HepG2 (cell line): Measurements from ENCODE around the gene STIM1. TPM values are rescaled to one million over a fixed set of nuclear protein-coding genes. Genes with fewer than 3 reads are reported as not detected.

Experiments
- CBX1 ChIP-seq: IDR thresholded peaks from one replicate; pipeline ENCODE4 v1.6.1; 2016; ENCODE audit warnings: antibody characterized with exemption, low read depth
- CCDC6 ChIP-seq: sonication (generic); formaldehyde crosslinking; IDR thresholded peaks from 2 replicates; pipeline ENCODE4 v1.8.1; 2022; ENCODE audit warnings: mild to moderate bottlenecking, missing genetic modification reagents, moderate library complexity
- KLF15 ChIP-seq: sonication (generic); formaldehyde crosslinking; IDR thresholded peaks from 2 replicates; pipeline ENCODE4 v1.8.1; 2023; ENCODE audit warnings: borderline replicate concordance, mild to moderate bottlenecking, inconsistent platforms, missing genetic modification reagents, mixed read lengths
- NFKBIZ ChIP-seq: IDR thresholded peaks from 2 replicates; pipeline ENCODE4 v1.6.1; 2018; ENCODE audit warnings: missing genetic modification reagents, missing compliant biosample characterization
- NR2F1 ChIP-seq, 2 experiments: fragments of 450-650 bp in 1 of 2; formaldehyde crosslinking in 1 of 2; IDR thresholded peaks; 2 replicates each; pipeline versions ENCODE4 v1.5.0 to v1.6.1; 2016 to 2020; ENCODE audit warnings: mild to moderate bottlenecking in 1 of 2, missing compliant biosample characterization in 1 of 2, missing genetic modification reagents in 1 of 2, moderate library complexity in 1 of 2
- ZBTB7A ChIP-seq: sonication (generic); formaldehyde crosslinking; IDR thresholded peaks from 2 replicates; pipeline ENCODE4 v1.8.0; 2022; ENCODE audit warnings: mild to moderate bottlenecking, missing genetic modification reagents
- ZNF24 ChIP-seq: fragments of 450-650 bp; IDR thresholded peaks from 2 replicates; pipeline ENCODE4 v1.6.1; 2017; ENCODE audit warnings: antibody characterized with exemption, mild to moderate bottlenecking
- ZNF382 ChIP-seq: sonication (generic); formaldehyde crosslinking; IDR thresholded peaks from 2 replicates; pipeline ENCODE4 v1.5.0; 2020; ENCODE audit warnings: missing genetic modification reagents, mild to moderate bottlenecking, borderline replicate concordance
- ZNF431 ChIP-seq: sonication (generic); formaldehyde crosslinking; IDR thresholded peaks from 2 replicates; pipeline ENCODE4 v1.9.0; 2022; ENCODE audit warnings: missing genetic modification reagents, low read depth, mild to moderate bottlenecking, borderline replicate concordance
- ZNF530 ChIP-seq: sonication (generic); formaldehyde crosslinking; IDR thresholded peaks from 2 replicates; pipeline ENCODE4 v1.5.0; 2020; ENCODE audit warnings: low read depth, mild to moderate bottlenecking, missing genetic modification reagents
- ZNF549 ChIP-seq: sonication (generic); formaldehyde crosslinking; IDR thresholded peaks from 2 replicates; pipeline ENCODE4 v1.5.0; 2020; ENCODE audit warnings: missing genetic modification reagents
- ZNF556 ChIP-seq: sonication (generic); formaldehyde crosslinking; IDR thresholded peaks from 2 replicates; pipeline ENCODE4 v1.4.0; 2020; ENCODE audit warnings: mild to moderate bottlenecking, missing genetic modification reagents, borderline replicate concordance
- ZNF709 ChIP-seq: sonication (generic); formaldehyde crosslinking; IDR thresholded peaks from 2 replicates; pipeline ENCODE4 v1.5.0; 2020; ENCODE audit warnings: mild to moderate bottlenecking, missing genetic modification reagents
- ZNF790 ChIP-seq: sonication (generic); formaldehyde crosslinking; IDR thresholded peaks from 2 replicates; pipeline ENCODE4 v1.8.0; 2022; ENCODE audit warnings: missing genetic modification reagents, mild to moderate bottlenecking, borderline replicate concordance
- ZSCAN30 ChIP-seq: sonication (generic); formaldehyde crosslinking; IDR thresholded peaks from 2 replicates; pipeline ENCODE4 v1.5.0; 2020; ENCODE audit warnings: mild to moderate bottlenecking, missing genetic modification reagents
- polyA plus RNA-seq, 8 experiments: library from polyadenylated mRNA; depleted of rRNA in 3 of 8; stranded (reverse) in 7 of 8; unstranded in 1 of 8; fragments of >200 nt; fragmentation: Illumina TruSeq in 4 of 8; extraction: Trizol in 4 of 8; gene quantifications; 2 replicates each; pipeline versions ENCODE4 v1.2.1 to v1.2.3, GENCODE V29; 2011 to 2016; ENCODE audit warnings: low read depth in 4 of 8, missing spikeins in 1 of 8, mixed read lengths in 1 of 8; ENCODE audit not compliant: insufficient read depth in 1 of 8
- total RNA-seq, 5 experiments: library from RNA; depleted of rRNA; stranded (reverse); fragments of >200 nt; fragmentation: Illumina TruSeq; extraction: Trizol; gene quantifications; 2 replicates each; pipeline ENCODE4 v1.2.3, GENCODE V29; 2016; ENCODE audit warnings: low read depth in 1 of 5
- TF ChIP-seq, protein P1 (sequence below): sonication (generic); formaldehyde crosslinking; IDR thresholded peaks from 2 replicates; pipeline ENCODE4 v1.4.0; 2020; ENCODE audit warnings: missing genetic modification reagents, borderline replicate concordance
- TF ChIP-seq, protein P2 (sequence below): sonication (generic); formaldehyde crosslinking; IDR thresholded peaks from 2 replicates; pipeline ENCODE4 v1.4.0; 2020; ENCODE audit warnings: missing genetic modification reagents
- TF ChIP-seq, protein P3 (sequence below): sonication (generic); formaldehyde crosslinking; IDR thresholded peaks from 2 replicates; pipeline ENCODE4 v1.4.0; 2020; ENCODE audit warnings: missing genetic modification reagents, borderline replicate concordance
- TF ChIP-seq, protein P4 (sequence below): sonication (generic); formaldehyde crosslinking; IDR thresholded peaks from 2 replicates; pipeline ENCODE4 v1.4.0; 2020; ENCODE audit warnings: missing genetic modification reagents

STIM1 gene
- total and polyA plus RNA-seq, 2 of the 13 experiments (the other 11 are each of a cell fraction or from before 2014, with no cell fraction given), result 19.2 to 28.5 TPM

DNA sequence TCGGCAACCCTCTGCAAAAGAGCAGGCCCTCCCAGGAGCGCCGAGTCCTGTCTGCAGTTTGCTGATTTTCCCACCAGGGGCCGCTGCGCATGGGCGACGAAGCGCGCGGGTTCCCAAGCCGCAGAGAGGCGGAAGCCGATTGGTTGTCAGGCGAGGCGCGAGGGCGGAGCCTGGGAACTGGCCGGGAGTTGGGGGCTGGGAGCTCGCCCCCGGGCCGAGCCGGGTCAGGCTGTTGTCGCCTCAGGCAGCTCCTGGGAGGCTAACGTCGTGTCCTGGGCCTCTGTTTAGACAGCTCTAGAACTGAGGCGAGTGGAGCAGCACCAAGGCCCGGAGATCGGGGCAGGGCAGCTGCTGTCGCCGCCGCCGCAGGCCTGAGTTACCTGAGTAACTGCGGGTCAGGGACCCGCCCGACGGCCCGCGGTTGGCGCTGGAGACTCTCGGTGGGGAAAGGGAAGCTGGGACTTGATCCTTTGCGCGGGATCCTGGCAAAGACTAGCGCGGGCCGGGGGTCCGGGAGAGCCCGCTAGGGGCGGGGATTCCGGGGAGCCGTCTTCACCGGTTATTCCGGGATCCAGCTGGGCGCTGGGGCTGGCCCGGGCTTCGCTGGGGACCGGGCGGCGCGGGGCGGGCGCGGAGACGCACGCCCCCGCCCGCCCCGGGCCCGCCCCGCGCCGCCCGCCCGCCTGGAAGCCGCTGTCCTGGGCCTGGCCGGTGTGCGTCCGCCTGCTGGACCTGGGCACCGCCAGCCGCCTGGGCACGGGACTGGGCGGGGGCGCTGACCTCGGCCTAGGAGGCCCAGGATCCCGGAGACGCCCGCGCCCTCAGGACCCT is at the start of gene STIM1 (continued):
- TF ChIP-seq ZNF382 (no peak), CCDC6 (CRISPR knock-in tag) (no peak), NR2F1 (CRISPR knock-in tag; IDR thresholded peaks at IDR 0.05) (no peak; a peak in 1 of 4 replicates), KLF15 (0 out of 2 replicates have a peak, but pooled peaks have one; percentile 13), ZNF790 (CRISPR knock-in tag) (no peak), ZNF556 (CRISPR knock-in tag) (no peak), ZNF431 (CRISPR knock-in tag) (no peak), ZNF530 (CRISPR knock-in tag) (no peak), ZNF709 (no peak), ZSCAN30 (no peak), ZNF24 (no peak), NFKBIZ (CRISPR knock-in tag) (peak; percentile 44; the same call in 1 of the 2 replicates), CBX1 (no peak), ZBTB7A (no peak; the same call in 1 of the 2 replicates), ZNF549 (CRISPR knock-in tag) (0 out of 2 replicates have a peak, but pooled peaks have one; percentile 33)
- TF ChIP-seq, protein P1, sequence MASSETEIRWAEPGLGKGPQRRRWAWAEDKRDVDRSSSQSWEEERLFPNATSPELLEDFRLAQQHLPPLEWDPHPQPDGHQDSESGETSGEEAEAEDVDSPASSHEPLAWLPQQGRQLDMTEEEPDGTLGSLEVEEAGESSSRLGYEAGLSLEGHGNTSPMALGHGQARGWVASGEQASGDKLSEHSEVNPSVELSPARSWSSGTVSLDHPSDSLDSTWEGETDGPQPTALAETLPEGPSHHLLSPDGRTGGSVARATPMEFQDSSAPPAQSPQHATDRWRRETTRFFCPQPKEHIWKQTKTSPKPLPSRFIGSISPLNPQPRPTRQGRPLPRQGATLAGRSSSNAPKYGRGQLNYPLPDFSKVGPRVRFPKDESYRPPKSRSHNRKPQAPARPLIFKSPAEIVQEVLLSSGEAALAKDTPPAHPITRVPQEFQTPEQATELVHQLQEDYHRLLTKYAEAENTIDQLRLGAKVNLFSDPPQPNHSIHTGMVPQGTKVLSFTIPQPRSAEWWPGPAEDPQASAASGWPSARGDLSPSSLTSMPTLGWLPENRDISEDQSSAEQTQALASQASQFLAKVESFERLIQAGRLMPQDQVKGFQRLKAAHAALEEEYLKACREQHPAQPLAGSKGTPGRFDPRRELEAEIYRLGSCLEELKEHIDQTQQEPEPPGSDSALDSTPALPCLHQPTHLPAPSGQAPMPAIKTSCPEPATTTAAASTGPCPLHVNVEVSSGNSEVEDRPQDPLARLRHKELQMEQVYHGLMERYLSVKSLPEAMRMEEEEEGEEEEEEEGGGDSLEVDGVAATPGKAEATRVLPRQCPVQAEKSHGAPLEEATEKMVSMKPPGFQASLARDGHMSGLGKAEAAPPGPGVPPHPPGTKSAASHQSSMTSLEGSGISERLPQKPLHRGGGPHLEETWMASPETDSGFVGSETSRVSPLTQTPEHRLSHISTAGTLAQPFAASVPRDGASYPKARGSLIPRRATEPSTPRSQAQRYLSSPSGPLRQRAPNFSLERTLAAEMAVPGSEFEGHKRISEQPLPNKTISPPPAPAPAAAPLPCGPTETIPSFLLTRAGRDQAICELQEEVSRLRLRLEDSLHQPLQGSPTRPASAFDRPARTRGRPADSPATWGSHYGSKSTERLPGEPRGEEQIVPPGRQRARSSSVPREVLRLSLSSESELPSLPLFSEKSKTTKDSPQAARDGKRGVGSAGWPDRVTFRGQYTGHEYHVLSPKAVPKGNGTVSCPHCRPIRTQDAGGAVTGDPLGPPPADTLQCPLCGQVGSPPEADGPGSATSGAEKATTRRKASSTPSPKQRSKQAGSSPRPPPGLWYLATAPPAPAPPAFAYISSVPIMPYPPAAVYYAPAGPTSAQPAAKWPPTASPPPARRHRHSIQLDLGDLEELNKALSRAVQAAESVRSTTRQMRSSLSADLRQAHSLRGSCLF, result peak; percentile 83; the same call in 1 of the 2 replicates
- TF ChIP-seq, protein P2, sequence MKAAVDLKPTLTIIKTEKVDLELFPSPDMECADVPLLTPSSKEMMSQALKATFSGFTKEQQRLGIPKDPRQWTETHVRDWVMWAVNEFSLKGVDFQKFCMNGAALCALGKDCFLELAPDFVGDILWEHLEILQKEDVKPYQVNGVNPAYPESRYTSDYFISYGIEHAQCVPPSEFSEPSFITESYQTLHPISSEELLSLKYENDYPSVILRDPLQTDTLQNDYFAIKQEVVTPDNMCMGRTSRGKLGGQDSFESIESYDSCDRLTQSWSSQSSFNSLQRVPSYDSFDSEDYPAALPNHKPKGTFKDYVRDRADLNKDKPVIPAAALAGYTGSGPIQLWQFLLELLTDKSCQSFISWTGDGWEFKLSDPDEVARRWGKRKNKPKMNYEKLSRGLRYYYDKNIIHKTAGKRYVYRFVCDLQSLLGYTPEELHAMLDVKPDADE, result 0 out of 2 replicates have a peak, but pooled peaks have one; percentile 57
- TF ChIP-seq, protein P3, sequence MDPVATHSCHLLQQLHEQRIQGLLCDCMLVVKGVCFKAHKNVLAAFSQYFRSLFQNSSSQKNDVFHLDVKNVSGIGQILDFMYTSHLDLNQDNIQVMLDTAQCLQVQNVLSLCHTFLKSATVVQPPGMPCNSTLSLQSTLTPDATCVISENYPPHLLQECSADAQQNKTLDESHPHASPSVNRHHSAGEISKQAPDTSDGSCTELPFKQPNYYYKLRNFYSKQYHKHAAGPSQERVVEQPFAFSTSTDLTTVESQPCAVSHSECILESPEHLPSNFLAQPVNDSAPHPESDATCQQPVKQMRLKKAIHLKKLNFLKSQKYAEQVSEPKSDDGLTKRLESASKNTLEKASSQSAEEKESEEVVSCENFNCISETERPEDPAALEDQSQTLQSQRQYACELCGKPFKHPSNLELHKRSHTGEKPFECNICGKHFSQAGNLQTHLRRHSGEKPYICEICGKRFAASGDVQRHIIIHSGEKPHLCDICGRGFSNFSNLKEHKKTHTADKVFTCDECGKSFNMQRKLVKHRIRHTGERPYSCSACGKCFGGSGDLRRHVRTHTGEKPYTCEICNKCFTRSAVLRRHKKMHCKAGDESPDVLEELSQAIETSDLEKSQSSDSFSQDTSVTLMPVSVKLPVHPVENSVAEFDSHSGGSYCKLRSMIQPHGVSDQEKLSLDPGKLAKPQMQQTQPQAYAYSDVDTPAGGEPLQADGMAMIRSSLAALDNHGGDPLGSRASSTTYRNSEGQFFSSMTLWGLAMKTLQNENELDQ (CRISPR knock-in tag), result no peak
- TF ChIP-seq, protein P4, sequence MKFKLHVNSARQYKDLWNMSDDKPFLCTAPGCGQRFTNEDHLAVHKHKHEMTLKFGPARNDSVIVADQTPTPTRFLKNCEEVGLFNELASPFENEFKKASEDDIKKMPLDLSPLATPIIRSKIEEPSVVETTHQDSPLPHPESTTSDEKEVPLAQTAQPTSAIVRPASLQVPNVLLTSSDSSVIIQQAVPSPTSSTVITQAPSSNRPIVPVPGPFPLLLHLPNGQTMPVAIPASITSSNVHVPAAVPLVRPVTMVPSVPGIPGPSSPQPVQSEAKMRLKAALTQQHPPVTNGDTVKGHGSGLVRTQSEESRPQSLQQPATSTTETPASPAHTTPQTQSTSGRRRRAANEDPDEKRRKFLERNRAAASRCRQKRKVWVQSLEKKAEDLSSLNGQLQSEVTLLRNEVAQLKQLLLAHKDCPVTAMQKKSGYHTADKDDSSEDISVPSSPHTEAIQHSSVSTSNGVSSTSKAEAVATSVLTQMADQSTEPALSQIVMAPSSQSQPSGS (CRISPR knock-in tag), result no peak; the same call in 1 of the 2 replicates
